ENCODE results near the gene SKOR1. TPM values are rescaled to one million over a fixed set of nuclear protein-coding genes. Genes with fewer than 3 reads are reported as not detected.

The SKOR1 gene
- total and polyA plus RNA-seq, 2 of the 13 experiments (the other 11 are each of a cell fraction or from before 2014, with no cell fraction given) = 0.09 to 0.11 TPM

DNA sequence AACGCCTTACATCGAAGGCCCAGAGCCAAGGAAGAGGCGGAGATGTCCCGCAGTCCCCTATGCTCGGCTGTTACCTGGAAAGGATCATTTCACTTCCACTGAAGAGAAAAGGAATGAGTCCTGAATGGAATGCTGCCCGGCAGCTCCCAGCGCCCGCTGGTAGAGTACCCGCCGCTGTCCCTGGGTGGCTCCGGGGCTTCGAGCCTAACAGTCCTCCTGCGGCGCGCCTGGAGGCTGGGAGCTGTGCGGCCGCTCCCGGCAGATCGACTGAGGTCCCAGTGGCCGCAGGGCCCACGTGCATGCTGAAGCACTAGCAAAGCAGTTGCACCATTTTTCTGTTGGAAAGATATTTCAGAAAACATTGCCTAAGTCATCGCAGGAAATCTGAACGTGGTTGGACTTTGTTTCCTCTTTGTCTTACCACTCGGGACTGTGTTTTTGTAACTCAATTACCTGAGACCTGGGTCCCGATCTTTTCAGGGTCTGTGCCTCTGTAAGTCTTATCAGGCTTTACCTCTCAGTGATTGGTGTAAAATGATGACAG, 13.6 kb downstream of the SKOR1 start (continued):
- TF ChIP-seq IKZF5 (CRISPR knock-in tag; IDR thresholded peaks at IDR 0.05) = 0 out of 2 replicates have a peak, but pooled peaks have one; percentile 46
- TF ChIP-seq ZNF674 (CRISPR knock-in tag; IDR thresholded peaks at IDR 0.05; ENCODE audit: low read depth) = no peak
- peak; percentile 32; the same call in 1 of the 2 replicates for TF ChIP-seq KAT8 (CRISPR knock-in tag; IDR thresholded peaks at IDR 0.05)
- no peak for TF ChIP-seq ZNF546 (CRISPR knock-in tag; conservative IDR thresholded peaks at IDR 0.05)
- TF ChIP-seq POLR2G (IDR thresholded peaks at IDR 0.05; ENCODE audit: low read depth, low read length) = 0 out of 2 replicates have a peak, but pooled peaks have one; percentile 42
- no peak for TF ChIP-seq CREM (IDR thresholded peaks at IDR 0.05)
- TF ChIP-seq CREM (CRISPR knock-in tag; IDR thresholded peaks at IDR 0.05) = no peak
- TF ChIP-seq, protein P1, sequence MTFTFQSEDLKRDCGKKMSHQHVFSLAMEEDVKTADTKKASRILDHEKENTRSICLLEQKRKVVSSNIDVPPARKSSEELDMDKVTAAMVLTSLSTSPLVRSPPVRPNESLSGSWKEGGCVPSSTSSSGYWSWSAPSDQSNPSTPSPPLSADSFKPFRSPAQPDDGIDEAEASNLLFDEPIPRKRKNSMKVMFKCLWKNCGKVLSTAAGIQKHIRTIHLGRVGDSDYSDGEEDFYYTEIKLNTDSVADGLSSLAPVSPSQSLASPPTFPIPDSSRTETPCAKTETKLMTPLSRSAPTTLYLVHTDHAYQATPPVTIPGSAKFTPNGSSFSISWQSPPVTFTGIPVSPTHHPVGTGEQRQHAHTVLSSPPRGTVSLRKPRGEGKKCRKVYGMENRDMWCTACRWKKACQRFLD (CRISPR knock-in tag; IDR thresholded peaks at IDR 0.05; ENCODE audit: borderline replicate concordance) = no peak
- peak; percentile 56; the same call in 1 of the 2 replicates for TF ChIP-seq KDM3A (CRISPR knock-in tag; IDR thresholded peaks at IDR 0.05; ENCODE audit: low read depth)
- peak in 1 of 2 experiments; percentile 43; a peak in 1 of 4 replicates for TF ChIP-seq POLR2A (IDR thresholded peaks at IDR 0.05; ENCODE audit: insufficient read depth in 1 of 2, low read depth in 2 of 2, low read length in 2 of 2)
- no peak for TF ChIP-seq SOX6 (IDR thresholded peaks at IDR 0.05)
- TF ChIP-seq SOX6 (CRISPR knock-in tag; IDR thresholded peaks at IDR 0.05) = peak; percentile 13; the same call in 1 of the 2 replicates
- TF ChIP-seq KDM2A (CRISPR knock-in tag; IDR thresholded peaks at IDR 0.05; ENCODE audit: borderline replicate concordance, low read depth) = peak; percentile 73; the same call in 1 of the 2 replicates
- TF ChIP-seq ZNF816 (CRISPR knock-in tag; IDR thresholded peaks at IDR 0.05; ENCODE audit: borderline replicate concordance) = peak; percentile 60; the same call in 1 of the 2 replicates
- TF ChIP-seq KMT2B (CRISPR knock-in tag; IDR thresholded peaks at IDR 0.05) = peak; percentile 68
- no peak for TF ChIP-seq SRSF4 (IDR thresholded peaks at IDR 0.05; ENCODE audit: low read depth, low read length, poor library complexity, severe bottlenecking)
- peak; percentile 79; the same call in 1 of the 2 replicates for TF ChIP-seq ZSCAN21 (CRISPR knock-in tag; IDR thresholded peaks at IDR 0.05; ENCODE audit: borderline replicate concordance)
- 0 out of 2 replicates have a peak, but pooled peaks have one; percentile 20 for TF ChIP-seq ZNF564 (CRISPR knock-in tag; IDR thresholded peaks at IDR 0.05)
- TF ChIP-seq NONO (IDR thresholded peaks at IDR 0.05) = no peak
- no peak for TF ChIP-seq NONO (CRISPR knock-in tag; conservative IDR thresholded peaks at IDR 0.05)
- 0 out of 2 replicates have a peak, but pooled peaks have one; percentile 33 for TF ChIP-seq ZFP41 (CRISPR knock-in tag; IDR thresholded peaks at IDR 0.05; ENCODE audit: borderline replicate concordance)
- peak; percentile 49; the same call in 1 of the 2 replicates for TF ChIP-seq REPIN1 (CRISPR knock-in tag; IDR thresholded peaks at IDR 0.05; ENCODE audit: borderline replicate concordance, low read depth)
- TF ChIP-seq EEA1 (CRISPR knock-in tag; IDR thresholded peaks at IDR 0.05; ENCODE audit: borderline replicate concordance) = no peak
- 0 out of 2 replicates have a peak, but pooled peaks have one; percentile 50 for TF ChIP-seq ZNF616 (CRISPR knock-in tag; IDR thresholded peaks at IDR 0.05; ENCODE audit: low read depth)
- TF ChIP-seq CEBPG (CRISPR knock-in tag; IDR thresholded peaks at IDR 0.05) = peak; percentile 51; the same call in 1 of the 2 replicates
- TF ChIP-seq ZKSCAN8 (CRISPR knock-in tag; IDR thresholded peaks at IDR 0.05; ENCODE audit: borderline replicate concordance) = 0 out of 2 replicates have a peak, but pooled peaks have one; percentile 33
- peak; percentile 34; the same call in 1 of the 2 replicates for TF ChIP-seq RXRB (CRISPR knock-in tag; IDR thresholded peaks at IDR 0.05; ENCODE audit: borderline replicate concordance)
- TF ChIP-seq BORCS8-MEF2B (CRISPR knock-in tag; IDR thresholded peaks at IDR 0.05) = no peak; the same call in none of the 2 replicates

Data from HepG2 (cell line).